Activated CD4-positive, alpha-beta T cell treated with anti-CD3 and anti-CD28 coated beads for 1 hour (primary cell): ENCODE measurements around the gene GRIFIN.

Experiments
- DNase-seq: peaks from one replicate; pipeline ENCODE4 v3.0.0-alpha.2; 2020

Gene GRIFIN

GRCh38 chr7:2431260-2431867 lies 44.8 kb downstream of the GRIFIN start:
- no peak for DNase-seq

- DNase-seq = no peak
Measured at GRCh38 chr7:2425749-2426148, 50.4 kb downstream of the GRIFIN start.
